ENCODE measurements around the gene SPACA5.
"Not testable (repeated sequence)": the region's sequence is repeated elsewhere in the genome, so short reads cannot be mapped to it uniquely, and the experiment has no call there.

The SPACA5 gene

DNA sequence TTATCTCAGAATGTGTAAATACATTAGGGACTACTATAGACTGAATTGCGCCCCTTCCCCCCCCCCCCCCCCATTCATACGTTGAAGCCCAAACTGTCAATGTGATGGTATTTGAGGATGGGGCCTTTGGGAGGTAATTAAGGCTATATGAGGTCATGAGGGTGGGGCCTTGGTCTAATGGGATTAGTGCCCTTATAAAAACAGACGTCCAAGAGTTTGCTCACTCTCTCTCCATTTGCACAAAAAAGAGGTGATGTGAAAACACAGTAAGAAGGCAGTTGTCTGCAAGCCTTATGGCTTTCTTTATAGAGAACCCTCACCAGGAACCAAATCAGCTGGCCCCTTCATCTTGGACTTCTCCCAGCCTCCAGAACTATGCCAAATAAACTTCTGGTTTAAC, 15.3 kb downstream of the SPACA5 start:
- DNase-seq = no peak

DNA sequence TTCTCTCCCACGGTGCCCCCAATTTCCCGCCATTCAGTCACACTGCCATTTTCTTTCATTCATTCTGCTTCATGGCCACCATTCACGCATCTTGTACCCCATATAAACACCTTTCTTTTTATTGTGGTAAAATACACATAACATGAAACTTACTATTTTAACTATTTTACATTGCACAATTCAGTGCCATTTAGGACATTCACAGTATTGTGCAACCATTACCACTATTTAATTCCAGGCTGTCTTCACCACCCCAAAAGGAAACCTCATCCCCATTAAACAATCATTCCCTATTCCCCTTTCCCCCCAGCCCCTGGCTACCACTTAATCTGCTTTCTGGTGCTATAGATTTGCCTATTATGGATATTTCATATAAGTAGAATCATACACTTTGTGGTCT, 15.9 kb downstream of the SPACA5 start:
- DNase-seq = no peak

DNA sequence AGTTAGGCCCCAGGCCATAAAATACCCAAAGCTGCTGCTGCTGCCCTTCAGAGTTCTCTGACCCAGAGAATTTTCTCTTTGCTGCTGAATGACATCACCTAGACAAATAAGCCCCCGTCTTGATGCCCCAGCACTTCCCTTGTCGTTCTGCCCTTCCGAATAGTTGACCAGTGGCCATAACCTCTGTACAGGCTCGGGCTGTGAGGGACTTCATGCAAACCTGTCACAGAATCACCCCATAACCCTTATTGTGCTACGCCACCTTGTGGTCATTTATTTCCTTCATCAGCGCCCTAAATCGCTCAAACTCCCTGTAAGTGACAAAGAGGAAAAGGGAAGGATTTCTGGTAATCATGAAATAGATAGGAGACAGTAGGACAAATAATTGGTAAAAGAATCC, 18.8 kb downstream of the SPACA5 start:
- peak; percentile 14 for DNase-seq

- not testable (repeated sequence) for DNase-seq
These were observed 20.8 kb downstream of the SPACA5 start for GRCh38 chrX:48027545-48027944.

- no peak for DNase-seq
These were observed 21.3 kb downstream of the SPACA5 start for GRCh38 chrX:48028091-48028490.

- no peak for DNase-seq
These were observed 23.4 kb downstream of the SPACA5 start for GRCh38 chrX:48030237-48030636.

DNA sequence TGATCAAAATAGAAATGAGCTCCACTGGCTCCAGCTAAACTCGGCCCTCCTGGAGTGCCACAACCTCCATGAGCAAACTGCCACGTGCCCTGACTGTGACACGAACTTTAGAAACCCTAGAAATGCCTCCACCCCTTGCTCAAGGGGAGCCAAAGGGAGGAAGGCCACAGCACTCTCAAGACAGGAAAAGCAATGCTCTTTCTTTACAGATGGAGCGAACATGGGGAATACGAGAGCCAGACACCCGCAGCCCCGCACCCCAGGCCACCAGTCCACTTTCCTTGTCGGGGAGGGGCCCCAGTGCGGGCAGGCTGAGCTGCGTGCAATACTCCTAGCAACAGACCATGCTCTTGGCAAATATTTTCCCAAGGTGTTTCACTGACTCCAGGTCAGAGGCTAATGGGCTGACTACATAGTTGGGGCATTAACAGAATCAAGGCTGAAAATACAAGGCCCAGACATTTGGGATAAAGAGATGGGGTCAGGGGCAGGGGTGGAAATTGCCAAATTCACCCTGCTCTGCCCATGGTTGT, 23.9 kb downstream of the SPACA5 start:
- not testable (repeated sequence) for DNase-seq

- no peak for DNase-seq
These were observed 29.1 kb downstream of the SPACA5 start for GRCh38 chrX:48035891-48036290.

- DNase-seq = no peak
These were observed 36.3 kb downstream of the SPACA5 start for GRCh38 chrX:48043056-48043455.

GRCh38 chrX:48045410-48046311, 38.9 kb downstream of the SPACA5 start:
- DNase-seq = no peak

- DNase-seq = no peak
These were observed 40.1 kb downstream of the SPACA5 start for GRCh38 chrX:48046846-48047245.

GRCh38 chrX:48058621-48059295, 52.0 kb downstream of the SPACA5 start:
- no peak for DNase-seq

DNA sequence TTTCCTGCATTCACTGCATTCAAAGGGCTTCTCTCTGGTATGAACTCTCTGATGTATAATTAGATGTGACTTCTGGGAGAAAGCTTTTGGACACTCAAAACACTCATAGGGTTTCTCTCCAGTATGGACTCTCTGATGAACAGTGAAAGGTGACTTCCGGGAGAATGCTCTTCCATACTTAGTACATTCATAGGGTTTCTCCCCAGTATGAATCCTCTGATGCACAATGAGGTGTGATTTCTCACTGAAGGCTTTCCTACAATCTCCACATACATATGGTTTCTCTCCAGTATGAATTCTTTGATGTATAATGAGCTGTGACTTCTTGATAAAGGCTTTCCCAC, 52.5 kb downstream of the SPACA5 start:
- no peak for DNase-seq

Data from NCI-H2171 (cell line).